ENCODE data around the gene P2RX7.
A peak's percentile ranks its signal among the peaks of the same experiment; 100 is the strongest.

The P2RX7 gene

DNA sequence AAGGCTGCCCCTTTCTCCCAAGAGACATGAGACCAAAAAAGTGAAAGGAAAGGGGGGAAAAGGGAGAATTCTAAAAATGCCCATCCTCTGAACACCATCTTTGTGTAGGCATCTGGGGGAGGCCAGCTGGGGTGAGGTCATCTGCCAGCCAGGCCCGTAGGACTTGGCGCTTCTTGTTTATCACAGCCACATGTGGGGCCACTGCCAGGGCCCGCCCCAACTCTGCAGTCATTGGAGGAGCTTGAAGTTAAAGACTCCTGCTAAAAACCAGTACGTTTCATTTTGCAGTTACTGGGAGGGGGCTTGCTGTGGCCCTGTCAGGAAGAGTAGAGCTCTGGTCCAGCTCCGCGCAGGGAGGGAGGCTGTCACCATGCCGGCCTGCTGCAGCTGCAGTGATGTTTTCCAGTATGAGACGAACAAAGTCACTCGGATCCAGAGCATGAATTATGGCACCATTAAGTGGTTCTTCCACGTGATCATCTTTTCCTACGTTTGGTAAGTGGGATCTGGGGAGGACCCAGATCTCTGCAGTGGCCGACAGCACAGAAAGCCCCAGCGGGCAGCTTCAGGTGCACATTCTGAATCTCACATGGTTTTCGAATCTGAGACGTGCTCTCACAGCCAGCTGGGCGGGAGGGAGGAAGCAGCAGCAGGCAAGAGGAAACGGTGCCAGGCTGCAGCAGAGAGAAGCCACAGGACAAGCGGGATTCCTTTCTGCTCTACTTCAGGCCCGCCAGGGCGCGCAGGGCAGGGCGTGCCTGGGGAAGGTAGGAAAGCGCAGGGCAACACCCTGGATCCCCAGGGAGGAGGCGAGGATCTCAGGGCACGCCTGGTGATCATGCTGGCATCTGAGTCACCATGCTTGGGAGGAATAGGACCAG is at the start of gene P2RX7:
P2RX7 (plus strand) TSS at position 276 of the 881 bp plus-strand sequence; CDS start at position 371, 95 bp downstream.
- DNase-seq (ENCODE audit: low read depth in 2 of 2) = no peak

- DNase-seq (ENCODE audit: low read depth in 2 of 2) = no peak
Observed at GRCh38 chr12:121084229-121084628, 48.4 kb upstream of the P2RX7 start.

- no peak for DNase-seq (ENCODE audit: low read depth in 2 of 2)
Observed at GRCh38 chr12:121085069-121085468, 47.6 kb upstream of the P2RX7 start.

- no peak for DNase-seq (ENCODE audit: low read depth in 2 of 2)
Observed at GRCh38 chr12:121085506-121086353, 46.9 kb upstream of the P2RX7 start.

- no peak for DNase-seq (ENCODE audit: low read depth in 2 of 2)
Observed at GRCh38 chr12:121086781-121087295, 45.8 kb upstream of the P2RX7 start.

GRCh38 chr12:121087467-121088194 is 45.0 kb upstream of the P2RX7 start:
- DNase-seq (ENCODE audit: low read depth in 2 of 2) = no peak

- DNase-seq (ENCODE audit: low read depth in 2 of 2) = no peak
Observed at GRCh38 chr12:121088195-121088585, 44.5 kb upstream of the P2RX7 start.

GRCh38 chr12:121089031-121089812 is 43.5 kb upstream of the P2RX7 start:
- no peak for DNase-seq (ENCODE audit: low read depth in 2 of 2)

GRCh38 chr12:121089813-121090430 is 42.8 kb upstream of the P2RX7 start:
- no peak for DNase-seq (ENCODE audit: low read depth in 2 of 2)

DNA sequence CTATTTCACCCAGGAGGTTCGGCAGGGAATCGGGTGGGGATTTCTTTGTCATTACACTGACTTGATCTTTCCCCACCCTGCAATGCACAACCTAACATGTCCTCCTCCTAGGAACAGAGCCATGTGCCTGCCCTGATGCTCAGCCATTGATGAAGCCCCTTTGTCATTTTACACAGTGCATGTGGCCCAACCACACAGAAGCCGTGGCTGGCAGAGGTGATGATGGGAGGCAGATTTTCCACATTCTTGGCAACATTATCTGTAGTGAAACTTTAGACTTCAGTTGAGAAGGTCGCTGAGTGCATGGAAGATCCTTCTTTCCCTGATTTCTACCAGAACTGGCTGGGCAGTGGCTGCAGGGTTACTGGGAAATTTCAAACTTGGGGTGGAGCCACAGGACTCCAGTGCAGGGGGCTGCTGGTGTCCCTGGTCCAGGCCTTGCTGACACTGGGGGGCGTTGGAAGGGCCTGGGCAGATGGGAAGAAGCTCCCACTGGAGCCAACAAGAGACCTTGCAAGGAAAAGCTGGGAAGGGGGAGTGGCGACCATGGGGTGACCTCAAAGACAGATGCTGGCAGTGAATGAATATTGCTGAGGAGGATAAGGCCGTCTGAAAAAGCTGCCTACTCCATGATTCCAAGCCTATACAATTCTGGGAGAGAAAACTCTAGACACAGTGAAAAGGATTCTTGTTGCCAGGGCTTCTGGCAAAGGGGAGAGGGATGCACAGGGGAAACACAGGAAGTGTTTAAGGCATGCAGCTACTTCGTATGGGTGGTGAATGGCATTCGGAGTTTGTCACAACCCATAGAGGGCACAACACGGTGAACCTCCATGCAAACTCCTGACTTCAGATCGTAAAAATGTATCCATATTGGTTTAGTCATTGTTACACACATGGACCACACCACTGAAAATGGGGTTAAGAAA is 41.8 kb upstream of the P2RX7 start:
- no peak for DNase-seq (ENCODE audit: low read depth in 2 of 2)

DNA sequence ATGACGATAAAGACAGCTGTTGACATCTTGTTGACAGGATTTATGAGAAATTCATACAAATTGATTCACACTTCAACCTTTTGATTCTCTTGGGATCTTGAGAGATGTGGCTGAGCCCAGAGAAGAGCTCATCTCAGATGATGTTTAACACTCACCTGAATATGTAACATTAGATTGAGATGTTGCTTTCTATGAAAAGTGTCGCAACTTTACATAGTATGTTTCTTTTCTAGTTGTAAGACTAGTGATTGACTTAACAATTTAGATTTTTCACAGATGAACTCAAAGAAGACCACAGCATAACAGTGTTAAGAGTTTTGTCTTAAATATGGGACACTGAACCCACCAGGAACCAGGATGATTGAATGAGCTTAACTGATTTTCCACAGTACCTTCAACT is 40.6 kb upstream of the P2RX7 start:
- no peak for DNase-seq (ENCODE audit: low read depth in 2 of 2)

- DNase-seq (ENCODE audit: low read depth in 2 of 2) = no peak
Observed at GRCh38 chr12:121093487-121093891, 39.2 kb upstream of the P2RX7 start.

DNA sequence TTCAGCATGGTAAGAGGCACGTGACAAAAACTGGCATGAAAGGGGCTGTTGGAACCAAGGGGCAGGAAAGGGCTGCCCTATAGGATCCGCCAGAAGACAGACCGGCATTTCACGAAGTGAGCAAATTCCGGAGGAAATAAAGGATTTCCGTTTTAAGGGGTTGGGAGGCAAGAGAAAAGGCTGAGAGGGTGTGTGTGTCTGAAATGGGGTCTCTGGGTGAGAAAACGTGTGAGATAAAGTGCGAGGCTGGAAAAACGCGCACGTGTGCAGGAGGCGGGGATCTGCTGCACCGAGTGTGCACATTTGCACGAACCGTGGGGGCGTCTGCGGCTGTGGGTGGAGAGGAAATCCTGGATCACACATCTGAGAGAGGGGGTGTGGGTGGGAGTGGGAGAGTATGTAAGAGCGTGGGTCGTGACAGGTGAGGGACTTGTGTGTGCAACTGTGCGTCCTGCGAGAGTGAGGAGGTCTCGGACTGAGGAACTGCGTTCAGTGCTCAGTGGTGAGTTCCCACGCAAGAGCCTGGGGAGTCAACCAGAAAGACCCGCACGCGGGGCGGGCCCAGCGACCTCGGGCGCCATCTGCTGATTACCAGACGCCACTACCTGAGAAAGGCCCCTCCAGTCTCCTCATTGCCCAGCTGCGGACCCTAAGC is 37.0 kb upstream of the P2RX7 start:
- DNase-seq (ENCODE audit: low read depth in 2 of 2) = peak; percentile 57 to 62

DNA sequence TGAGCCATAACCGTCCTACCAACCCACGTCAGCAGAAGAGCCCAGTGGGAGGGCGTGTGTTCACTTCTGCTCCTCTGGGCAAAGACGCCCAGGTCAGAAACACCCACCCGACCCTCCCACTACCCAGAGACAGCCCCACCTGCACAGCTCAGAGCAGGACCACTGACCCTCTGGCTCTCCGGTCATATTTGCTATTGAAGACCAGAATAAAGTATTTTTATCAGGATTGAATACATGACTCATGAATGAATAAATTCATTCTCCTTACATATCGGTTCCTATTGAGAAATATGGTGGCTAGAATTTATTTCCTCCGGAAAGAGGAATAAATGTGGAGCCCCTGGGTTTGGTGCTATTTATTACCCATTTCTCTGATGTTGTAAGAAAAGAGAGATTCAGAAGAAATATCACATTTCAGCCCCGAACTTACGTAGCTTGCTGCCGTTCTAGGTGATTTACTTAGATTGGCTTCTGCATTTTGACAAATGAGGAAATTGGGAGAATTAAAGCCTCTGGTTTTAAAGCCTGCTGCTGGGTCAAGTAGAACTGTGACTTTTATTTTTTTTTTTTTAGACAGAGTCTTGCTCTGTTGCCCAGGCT is 36.4 kb upstream of the P2RX7 start:
- DNase-seq (ENCODE audit: low read depth in 2 of 2) = no peak

- DNase-seq (ENCODE audit: low read depth in 2 of 2) = no peak
Observed at GRCh38 chr12:121099779-121100178, 32.9 kb upstream of the P2RX7 start.

- DNase-seq (ENCODE audit: low read depth in 2 of 2) = no peak
Observed at GRCh38 chr12:121102307-121102706, 30.4 kb upstream of the P2RX7 start.

- DNase-seq (ENCODE audit: low read depth in 2 of 2) = no peak
Observed at GRCh38 chr12:121107681-121108080, 25.0 kb upstream of the P2RX7 start.

- no peak for DNase-seq (ENCODE audit: low read depth in 2 of 2)
Observed at GRCh38 chr12:121108492-121108891, 24.2 kb upstream of the P2RX7 start.

All from stimulated activated CD4-positive, alpha-beta T cell treated with anti-CD3 and anti-CD28 coated beads, Interleukin-1b, Interleukin-23, amount 100 ng/mL, for 1 hour (primary cell).